Osteocyte (in vitro differentiated cells): ENCODE data around the gene IBA57. TPM values are rescaled to one million over a fixed set of nuclear protein-coding genes. Genes with fewer than 3 reads are reported as not detected.
A peak's percentile ranks its signal among the peaks of the same experiment; 100 is the strongest.

Source experiments
- DNase-seq: peaks from one replicate; pipeline ENCODE4 v3.0.0; 2021; ENCODE audit warnings: mixed read lengths; ENCODE audit not compliant: unreplicated experiment; ENCODE audit errors: extremely low spot score
- H3K27ac Mint-ChIP-seq: one replicate; pipeline ENCODE4 v1.8.0; 2021; ENCODE audit warnings: mild to moderate bottlenecking, mixed read lengths; ENCODE audit not compliant: unreplicated experiment
- H3K27me3 Mint-ChIP-seq: one replicate; pipeline ENCODE4 v1.8.0; 2021; ENCODE audit warnings: mixed read lengths; ENCODE audit not compliant: unreplicated experiment
- H3K36me3 Mint-ChIP-seq: one replicate; pipeline ENCODE4 v1.8.0; 2021; ENCODE audit warnings: mixed read lengths; ENCODE audit not compliant: unreplicated experiment
- H3K4me1 Mint-ChIP-seq: one replicate; pipeline ENCODE4 v1.8.0; 2021; ENCODE audit warnings: mixed read lengths; ENCODE audit not compliant: unreplicated experiment
- H3K4me3 Mint-ChIP-seq: one replicate; pipeline ENCODE4 v1.8.0; 2021; ENCODE audit warnings: mild to moderate bottlenecking, moderate library complexity, mixed read lengths; ENCODE audit not compliant: unreplicated experiment
- H3K9me3 Mint-ChIP-seq: one replicate; pipeline ENCODE4 v1.8.0; 2021; ENCODE audit warnings: mixed read lengths; ENCODE audit not compliant: unreplicated experiment
- long read RNA-seq: library from polyadenylated mRNA; unstranded; transcript quantifications from one replicate; pipeline ENCODE4 v2.0.0, GENCODE V29; 2021
- total RNA-seq: library from RNA; stranded (reverse); gene quantifications from 2 replicates; pipeline ENCODE4 v1.2.1, GENCODE V29; 2021
- TF ChIP-seq, protein P1 (sequence below): fragments of 200-600 bp; sonication (generic); IDR thresholded peaks from 2 replicates; pipeline ENCODE4 v1.5.0; 2021; ENCODE audit warnings: antibody characterized with exemption, mild to moderate bottlenecking, moderate library complexity

Gene IBA57
- total RNA-seq = 8.1 TPM in 2 replicates
- long read RNA-seq, partial matches to known transcripts = 0 of 1 reads
- long read RNA-seq, other reads (novel, unspliced or antisense) = 1 of 1 reads

- H3K27ac Mint-ChIP-seq = peak within 1 kb of the TSS; percentile 97
- H3K9me3 Mint-ChIP-seq = no peaks in the 10 kb centered on the region
- H3K4me3 Mint-ChIP-seq = peak within 1 kb of the TSS; percentile 92
- peaks cover 22% of the 10 kb centered on the region for H3K4me1 Mint-ChIP-seq
- H3K27me3 Mint-ChIP-seq = no peaks in the 10 kb centered on the region
- DNase-seq = peak; percentile 100
- no peaks in the 10 kb centered on the region for H3K36me3 Mint-ChIP-seq
- TF ChIP-seq, protein P1, sequence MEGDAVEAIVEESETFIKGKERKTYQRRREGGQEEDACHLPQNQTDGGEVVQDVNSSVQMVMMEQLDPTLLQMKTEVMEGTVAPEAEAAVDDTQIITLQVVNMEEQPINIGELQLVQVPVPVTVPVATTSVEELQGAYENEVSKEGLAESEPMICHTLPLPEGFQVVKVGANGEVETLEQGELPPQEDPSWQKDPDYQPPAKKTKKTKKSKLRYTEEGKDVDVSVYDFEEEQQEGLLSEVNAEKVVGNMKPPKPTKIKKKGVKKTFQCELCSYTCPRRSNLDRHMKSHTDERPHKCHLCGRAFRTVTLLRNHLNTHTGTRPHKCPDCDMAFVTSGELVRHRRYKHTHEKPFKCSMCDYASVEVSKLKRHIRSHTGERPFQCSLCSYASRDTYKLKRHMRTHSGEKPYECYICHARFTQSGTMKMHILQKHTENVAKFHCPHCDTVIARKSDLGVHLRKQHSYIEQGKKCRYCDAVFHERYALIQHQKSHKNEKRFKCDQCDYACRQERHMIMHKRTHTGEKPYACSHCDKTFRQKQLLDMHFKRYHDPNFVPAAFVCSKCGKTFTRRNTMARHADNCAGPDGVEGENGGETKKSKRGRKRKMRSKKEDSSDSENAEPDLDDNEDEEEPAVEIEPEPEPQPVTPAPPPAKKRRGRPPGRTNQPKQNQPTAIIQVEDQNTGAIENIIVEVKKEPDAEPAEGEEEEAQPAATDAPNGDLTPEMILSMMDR = peak; percentile 94
Observed at GRCh38 chr1:228165372-228166169, at the start of gene IBA57. Gene IBA57, plus strand, starts transcription at chr1:228165804. Its CDS starts 13 bp downstream, at chr1:228165817.

- Mint-ChIP-seq H3K36me3 (no peaks in the 10 kb centered on the region), H3K4me1 (no peaks in the 10 kb centered on the region), H3K27ac (no peak overlapping the region), H3K27me3 (peaks cover 11% of the 10 kb centered on the region), H3K4me3 (no peak overlapping the region), H3K9me3 (peaks cover 9% of the 10 kb centered on the region)
- TF ChIP-seq, protein P1 = no peak
- DNase-seq = no peak
Observed at GRCh38 chr1:228117335-228117734, 48.3 kb upstream of the IBA57 start.

GRCh38 chr1:228118040-228118439 lies 47.6 kb upstream of the IBA57 start:
- no peak overlapping the region for H3K4me3 Mint-ChIP-seq
- H3K36me3 Mint-ChIP-seq = no peaks in the 10 kb centered on the region
- peaks cover 9% of the 10 kb centered on the region for H3K9me3 Mint-ChIP-seq
- no peak for DNase-seq
- H3K27ac Mint-ChIP-seq = no peak overlapping the region
- peaks cover 18% of the 10 kb centered on the region for H3K27me3 Mint-ChIP-seq
- TF ChIP-seq, protein P1 = no peak
- no peaks in the 10 kb centered on the region for H3K4me1 Mint-ChIP-seq

DNA sequence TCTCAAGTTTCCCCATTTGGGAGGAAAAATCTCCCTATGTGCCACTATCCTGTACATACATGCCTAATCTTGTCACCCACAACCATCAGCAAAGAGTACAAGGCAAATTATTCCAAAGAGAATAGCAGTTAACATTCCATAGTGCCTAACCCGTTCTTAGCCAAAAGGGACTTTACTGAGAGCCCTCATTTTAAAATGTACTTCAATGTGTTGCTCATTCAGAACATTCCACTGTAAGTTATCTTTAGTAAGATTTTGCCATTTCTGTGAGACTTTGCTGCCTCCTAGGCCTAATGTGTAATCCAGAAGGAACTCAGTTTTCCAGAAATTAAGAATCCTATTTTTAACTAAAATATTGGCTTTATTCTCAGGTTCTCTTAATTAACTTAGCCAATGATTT lies 45.3 kb upstream of the IBA57 start:
- Mint-ChIP-seq H3K27ac (no peak overlapping the region), H3K36me3 (no peaks in the 10 kb centered on the region), H3K9me3 (peaks cover 9% of the 10 kb centered on the region), H3K4me3 (no peak overlapping the region), H3K27me3 (peaks cover 37% of the 10 kb centered on the region), H3K4me1 (no peaks in the 10 kb centered on the region)
- DNase-seq = no peak
- TF ChIP-seq, protein P1 = no peak

DNA sequence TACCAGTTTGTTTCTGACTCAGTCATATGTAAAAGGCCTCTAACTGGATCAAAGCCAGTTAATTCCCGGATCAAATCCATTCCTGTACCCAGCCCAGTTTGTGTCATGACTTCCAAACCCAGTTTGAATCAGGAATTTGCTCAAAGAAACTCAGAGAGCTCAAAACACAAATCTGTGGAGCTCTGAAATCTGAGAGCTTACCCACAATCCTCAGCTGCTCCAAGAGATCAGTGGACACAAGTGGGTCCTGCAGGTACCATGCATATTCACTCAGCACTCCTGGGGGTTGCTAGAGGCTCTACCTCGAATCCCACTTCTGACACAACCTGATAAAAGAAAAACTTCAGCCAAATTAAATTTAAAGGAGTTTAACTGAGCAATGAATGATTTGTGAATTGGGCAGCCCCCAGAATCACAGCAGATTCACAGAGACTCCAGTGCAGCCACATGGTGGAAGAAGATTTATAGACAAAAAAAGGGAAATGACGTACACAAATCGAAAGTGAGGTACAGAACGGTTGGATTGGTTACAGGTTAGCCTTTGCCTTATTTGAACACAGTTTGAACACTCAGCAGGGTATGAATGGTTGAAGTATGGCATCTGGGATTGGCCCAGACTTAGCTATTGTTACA lies 44.6 kb upstream of the IBA57 start:
- DNase-seq = no peak
- H3K4me1 Mint-ChIP-seq = no peaks in the 10 kb centered on the region
- no peak overlapping the region for H3K27ac Mint-ChIP-seq
- peaks cover 37% of the 10 kb centered on the region for H3K27me3 Mint-ChIP-seq
- H3K36me3 Mint-ChIP-seq = no peaks in the 10 kb centered on the region
- TF ChIP-seq, protein P1 = no peak
- no peak overlapping the region for H3K4me3 Mint-ChIP-seq
- H3K9me3 Mint-ChIP-seq = peaks cover 9% of the 10 kb centered on the region
